Activated naive CD4-positive, alpha-beta T cell (primary cell): Measurements from ENCODE around the gene SCAP.
"Not testable (repeated sequence)": the region's sequence is repeated elsewhere in the genome, so short reads cannot be mapped to it uniquely, and the experiment has no call there.

Experiments
- DNase-seq, 4 experiments: peaks; one replicate each; lab custom pipeline; 2025; lab: John Stamatoyannopoulos, UW

The SCAP gene

GRCh38 chr3:47394140-47394870, 81.4 kb downstream of the SCAP start:
- DNase-seq: no peak

DNA sequence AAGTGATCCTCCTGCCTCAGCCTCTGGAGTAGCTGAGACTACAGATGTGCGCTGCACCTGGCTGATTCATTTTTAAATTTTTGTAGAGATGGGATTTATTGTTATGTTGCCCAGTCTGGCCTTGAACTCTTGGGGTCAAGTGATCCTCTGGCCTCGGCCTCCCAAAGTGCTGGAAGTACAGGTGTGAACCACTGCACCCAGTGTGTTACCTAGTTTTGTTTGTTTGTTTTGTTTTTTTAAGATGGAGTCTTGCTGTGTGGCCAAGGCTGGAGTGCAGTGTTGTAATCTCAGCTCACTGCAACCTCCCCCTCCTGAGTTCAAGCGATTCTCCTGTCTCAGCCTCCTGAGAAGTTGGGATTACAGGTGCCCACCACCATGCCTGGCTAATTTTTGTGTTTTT, 82.8 kb downstream of the SCAP start:
- DNase-seq: no peak

GRCh38 chr3:47385796-47386195, 89.9 kb downstream of the SCAP start:
- DNase-seq: no peak

GRCh38 chr3:47385007-47385406, 90.7 kb downstream of the SCAP start:
- no peak for DNase-seq

DNA sequence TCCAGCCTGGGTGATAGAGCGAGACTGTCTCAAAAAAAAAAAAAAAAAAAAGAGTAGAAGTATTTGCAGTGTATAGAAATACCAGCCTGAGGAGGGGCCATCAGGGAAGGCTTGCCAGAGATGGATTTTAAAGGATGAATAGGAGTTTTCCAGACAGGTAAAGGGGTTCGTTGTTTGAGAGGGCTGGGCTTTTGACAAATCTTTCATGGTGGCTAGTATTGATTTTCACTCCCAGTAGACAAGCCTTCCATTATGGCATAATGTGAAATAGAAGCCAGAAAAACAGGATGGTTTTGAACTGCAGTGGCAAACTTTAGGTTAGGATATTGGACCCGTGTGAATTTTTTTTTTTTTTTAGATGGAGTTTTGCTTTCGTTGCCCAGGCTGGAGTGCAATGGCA, 91.3 kb downstream of the SCAP start:
- no peak for DNase-seq

DNA sequence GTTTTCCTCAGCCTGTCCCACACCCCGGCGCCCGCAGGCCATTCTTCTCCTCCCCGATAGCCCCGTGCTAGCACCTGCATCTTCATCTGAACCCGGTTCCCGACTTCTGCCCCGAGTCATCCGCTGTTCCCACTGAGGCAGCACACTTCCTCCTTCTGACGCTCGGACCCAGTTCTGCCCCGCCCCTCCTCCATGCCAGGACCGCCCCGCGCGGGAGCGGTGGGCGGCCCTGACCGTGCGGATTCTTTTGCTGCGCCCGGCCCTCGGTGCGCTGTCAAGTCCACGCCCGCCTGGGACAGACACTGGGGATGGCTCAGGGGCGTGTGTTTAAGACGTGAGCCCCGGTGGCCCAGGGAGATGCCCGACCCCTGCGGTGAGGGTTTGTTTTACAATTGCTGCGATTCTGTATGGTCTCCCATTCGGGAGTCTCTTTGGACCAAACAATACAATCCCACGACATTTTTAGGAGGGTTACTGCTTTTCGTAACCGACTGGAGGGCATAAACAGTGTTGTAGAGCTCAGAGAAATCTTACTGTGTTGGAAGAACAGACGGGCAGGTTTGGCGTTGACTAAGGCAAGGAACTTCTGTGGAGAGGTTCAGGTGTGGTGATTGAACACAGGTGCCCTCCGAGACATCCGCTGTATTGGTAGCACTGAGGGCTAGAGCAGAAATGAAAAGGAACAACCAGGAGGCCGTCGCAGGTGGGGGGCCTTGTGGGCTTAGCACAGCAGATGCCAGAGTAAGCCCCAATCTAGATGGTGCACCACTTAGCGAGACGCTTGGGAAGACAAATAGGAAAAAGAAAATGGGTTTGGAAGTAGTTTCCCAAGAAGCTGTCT, 94.2 kb downstream of the SCAP start:
- DNase-seq: peak; percentile 22 to 41 (median 32)

DNA sequence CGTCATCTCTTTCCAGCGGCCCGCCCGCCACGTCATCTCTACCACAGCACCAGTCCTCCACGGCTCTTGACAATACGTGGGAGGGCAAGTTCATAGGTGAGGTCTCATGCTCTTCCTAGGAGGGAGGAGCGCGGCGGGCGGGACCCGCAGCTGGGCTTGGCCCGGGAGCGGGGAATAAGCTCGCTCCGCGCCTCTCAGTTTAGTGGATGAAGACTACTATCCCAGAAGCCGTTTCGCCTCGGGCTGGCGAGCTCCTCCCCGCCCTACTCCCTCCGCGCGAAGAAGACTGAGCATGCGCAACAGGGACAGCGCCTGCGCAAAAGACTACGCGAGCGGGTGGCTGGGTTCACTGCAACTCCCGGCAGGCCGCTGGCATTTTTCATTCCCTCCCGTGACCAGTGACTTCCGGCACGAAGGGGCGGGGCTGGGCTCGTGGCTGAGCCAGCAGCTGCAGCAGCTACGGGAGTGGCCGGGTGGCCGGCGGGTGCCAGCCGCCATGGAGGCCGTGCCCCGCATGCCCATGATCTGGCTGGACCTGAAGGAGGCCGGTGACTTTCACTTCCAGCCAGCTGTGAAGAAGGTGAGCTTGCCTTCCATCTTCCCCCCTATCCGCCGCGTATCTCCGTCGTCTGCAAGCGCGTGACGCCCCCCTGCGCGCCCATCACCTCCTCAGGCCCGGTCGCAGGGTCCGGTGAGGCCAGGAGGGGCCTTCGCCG, 95.0 kb downstream of the SCAP start, which contains the start of gene PTPN23:
Gene PTPN23 (plus strand): TSS at position 421 of the 716 bp plus-strand sequence. CDS start 76 bp downstream, at position 497.
- peak; percentile 95 to 99 (median 97) for DNase-seq

GRCh38 chr3:47380026-47380600, 95.6 kb downstream of the SCAP start:
- DNase-seq: no peak

GRCh38 chr3:47379411-47379899, 96.3 kb downstream of the SCAP start:
- DNase-seq: no peak

- DNase-seq: no peak
Measured at GRCh38 chr3:47378869-47379268, 96.9 kb downstream of the SCAP start.

GRCh38 chr3:47377186-47377585, 98.6 kb downstream of the SCAP start:
- DNase-seq: no peak

DNA sequence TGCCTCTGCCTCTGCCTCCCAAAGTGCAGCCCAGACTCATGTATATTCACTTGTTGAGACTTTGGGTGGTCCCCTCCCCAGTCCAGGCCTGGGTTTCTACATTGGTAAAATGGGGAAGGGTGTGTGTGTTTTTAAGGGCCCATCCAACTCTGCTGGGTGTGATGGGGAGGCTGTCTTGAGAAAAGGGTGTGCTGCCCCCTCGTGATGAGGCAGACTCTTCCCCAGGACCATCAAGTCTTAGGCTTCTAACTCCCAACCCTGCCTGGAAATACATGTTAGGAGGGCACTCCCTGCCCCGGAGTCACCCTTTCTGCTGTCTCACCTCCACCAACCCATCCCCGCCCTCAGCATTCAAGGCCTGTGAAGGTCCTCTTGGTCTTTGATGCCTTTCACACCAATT, 99.3 kb downstream of the SCAP start:
- no peak for DNase-seq

- no peak for DNase-seq
Measured at GRCh38 chr3:47374587-47374986, 101.2 kb downstream of the SCAP start.

DNA sequence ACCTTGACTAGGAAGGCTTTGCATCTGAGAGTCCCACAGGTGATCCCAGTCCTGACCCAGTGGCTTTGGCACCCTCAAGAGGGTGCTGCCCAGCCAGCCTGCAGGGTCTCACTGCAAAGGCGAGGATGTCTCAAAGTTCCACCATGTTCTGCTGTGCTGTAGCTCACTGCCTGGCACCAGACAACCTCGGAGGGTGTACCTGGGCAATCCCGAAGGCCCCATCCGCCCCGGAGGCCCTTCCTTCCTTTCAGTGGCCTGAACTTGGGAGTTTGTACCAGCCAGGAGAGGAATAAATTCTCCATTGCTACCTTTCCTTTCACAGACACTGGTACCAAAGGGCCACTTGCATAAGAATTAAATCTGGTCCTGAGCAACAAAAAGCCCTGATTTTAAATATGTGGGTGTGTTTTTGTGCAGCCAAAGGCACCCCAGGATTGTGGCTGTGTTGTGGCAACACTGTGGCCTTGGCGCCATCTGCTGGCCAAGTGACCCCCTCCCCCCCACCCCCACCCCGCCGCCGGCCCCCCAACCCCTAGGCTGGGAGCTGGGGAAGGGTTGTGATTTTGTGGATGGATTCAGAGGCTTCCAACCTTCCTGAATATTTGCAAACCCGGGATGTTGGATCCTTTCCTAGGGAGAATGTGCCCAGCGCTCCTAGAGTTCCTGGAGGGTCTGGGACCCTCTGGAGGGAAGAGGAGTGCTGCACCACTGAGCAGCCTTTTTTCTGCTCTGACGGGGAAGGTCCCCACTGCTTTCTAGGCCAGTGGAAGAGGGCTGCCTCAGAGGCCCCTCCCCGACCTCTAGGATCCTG, 104.6 kb downstream of the SCAP start:
- DNase-seq: peak in 2 of 4 experiments; percentile 7 to 30

DNA sequence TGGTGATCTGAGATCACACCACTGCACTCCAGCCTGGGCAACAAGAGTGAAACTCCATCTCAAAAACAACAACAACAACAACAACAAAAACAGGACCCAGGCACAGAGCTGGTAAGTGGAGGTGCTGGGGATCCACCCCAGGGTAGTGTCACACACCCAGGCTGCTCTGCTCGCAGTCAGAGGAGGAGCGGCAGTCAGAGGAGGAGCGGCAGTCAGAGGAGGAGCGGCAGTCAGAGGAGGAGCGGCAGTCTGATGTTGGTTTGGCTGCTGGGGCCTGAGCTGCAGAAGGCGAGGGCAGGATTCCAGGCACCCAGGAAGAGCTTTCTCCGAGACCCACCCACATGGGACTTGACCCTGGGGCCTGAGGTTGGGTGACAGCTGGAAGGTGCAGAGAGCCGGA, 105.7 kb downstream of the SCAP start:
- DNase-seq: not testable (repeated sequence)

DNA sequence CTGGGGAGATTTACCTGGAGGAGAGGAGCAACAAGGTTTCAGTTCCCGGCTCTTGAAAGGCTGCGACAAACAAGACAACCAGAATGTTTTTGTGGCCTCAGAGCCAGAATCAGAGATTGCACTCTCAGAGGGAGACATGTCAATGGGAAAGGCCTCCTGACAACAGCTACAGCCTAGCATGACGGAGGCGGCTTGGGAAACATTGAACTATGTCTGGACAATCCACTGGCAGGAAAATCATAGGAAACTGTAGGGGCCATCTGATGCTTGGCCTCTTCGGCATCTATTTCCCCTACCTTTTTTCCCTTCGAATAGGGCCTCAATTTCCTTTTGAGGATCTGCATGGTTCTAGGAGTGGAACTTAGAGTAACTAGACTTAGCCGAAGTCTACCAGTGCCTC, 108.1 kb downstream of the SCAP start:
- no peak for DNase-seq

- no peak for DNase-seq
Measured at GRCh38 chr3:47366833-47367232, 108.9 kb downstream of the SCAP start.

DNA sequence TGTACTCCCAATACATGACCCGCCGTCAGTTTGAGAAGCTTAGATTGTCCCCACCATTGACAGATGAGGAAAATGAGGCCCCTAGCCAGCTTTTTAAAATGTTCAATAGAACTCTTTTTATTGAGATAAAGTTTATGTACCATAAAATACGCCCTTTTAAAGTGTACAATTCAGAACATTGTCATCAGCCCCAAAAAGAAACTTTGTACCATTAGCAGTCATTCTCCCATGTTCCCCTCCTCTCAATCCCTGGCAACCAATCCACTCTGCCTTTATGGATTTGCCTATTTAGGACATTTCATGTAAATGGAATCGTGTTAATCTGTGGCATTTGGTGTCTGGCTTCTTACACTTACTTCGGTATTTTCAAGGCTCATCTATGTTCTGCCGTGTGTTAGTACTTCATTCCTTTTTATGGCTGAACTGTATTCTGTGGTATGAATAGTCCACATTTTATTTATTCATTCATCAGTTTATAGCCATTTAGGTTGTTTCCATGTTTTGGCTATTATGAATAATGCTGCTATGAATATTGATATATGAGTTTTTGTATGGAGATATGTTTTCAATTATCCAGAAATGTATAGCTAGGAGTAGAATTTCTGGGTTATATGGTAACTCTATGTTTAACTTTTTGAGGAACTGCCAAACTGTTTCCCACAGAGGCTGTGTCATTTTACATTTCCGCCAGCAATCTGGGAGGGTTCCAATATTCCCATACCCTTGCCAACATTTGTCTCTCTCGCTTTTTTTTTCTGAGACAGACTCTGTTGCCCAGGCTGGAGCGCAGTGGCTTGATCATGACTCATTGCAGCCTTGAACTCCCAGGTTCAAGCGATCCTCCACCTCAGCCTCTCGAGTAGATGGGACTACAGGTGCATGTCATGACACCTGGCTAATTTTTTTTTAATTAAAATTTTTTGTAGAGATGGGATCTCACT, 110.3 kb downstream of the SCAP start:
- DNase-seq: no peak
